ENCODE measurements around the gene MSRB1.
"Not testable (repeated sequence)": the region's sequence is repeated elsewhere in the genome, so short reads cannot be mapped to it uniquely, and the experiment has no call there.

MSRB1 gene

GRCh38 chr16:1906055-1906845, 36.7 kb downstream of the MSRB1 start:
- DNase-seq: no peak
- TF ChIP-seq POLR2A (IDR thresholded peaks at IDR 0.05; ENCODE audit: low read length): no peak

- no peak for TF ChIP-seq POLR2A (IDR thresholded peaks at IDR 0.05; ENCODE audit: low read length)
- TF ChIP-seq GATA1 (IDR thresholded peaks at IDR 0.05; ENCODE audit: low read depth, low read length): no peak
- DNase-seq: no peak
Measured at GRCh38 chr16:1903845-1904840, 38.9 kb downstream of the MSRB1 start.

- no peak for TF ChIP-seq GATA1 (IDR thresholded peaks at IDR 0.05; ENCODE audit: low read depth, low read length)
- TF ChIP-seq POLR2A (IDR thresholded peaks at IDR 0.05; ENCODE audit: low read length): no peak
- no peak for DNase-seq
Measured at GRCh38 chr16:1903220-1903574, 39.8 kb downstream of the MSRB1 start.

- no peak for DNase-seq
- TF ChIP-seq GATA1 (IDR thresholded peaks at IDR 0.05; ENCODE audit: low read depth, low read length): no peak
- no peak for TF ChIP-seq POLR2A (IDR thresholded peaks at IDR 0.05; ENCODE audit: low read length)
Measured at GRCh38 chr16:1902547-1903219, 40.3 kb downstream of the MSRB1 start.

GRCh38 chr16:1900452-1900774, 42.6 kb downstream of the MSRB1 start:
- no peak for DNase-seq
- TF ChIP-seq GATA1 (IDR thresholded peaks at IDR 0.05; ENCODE audit: low read depth, low read length): no peak

- no peak for DNase-seq
- no peak for TF ChIP-seq GATA1 (IDR thresholded peaks at IDR 0.05; ENCODE audit: low read depth, low read length)
- TF ChIP-seq POLR2A (IDR thresholded peaks at IDR 0.05; ENCODE audit: low read length): no peak
Measured at GRCh38 chr16:1899641-1900451, 43.2 kb downstream of the MSRB1 start.

GRCh38 chr16:1897692-1898091, 45.3 kb downstream of the MSRB1 start:
- not testable (repeated sequence) for DNase-seq

- no peak for TF ChIP-seq POLR2A (IDR thresholded peaks at IDR 0.05; ENCODE audit: low read length)
Measured at GRCh38 chr16:1895949-1896675, 46.9 kb downstream of the MSRB1 start.

GRCh38 chr16:1895068-1895467, 47.9 kb downstream of the MSRB1 start:
- DNase-seq: no peak
- TF ChIP-seq GATA1 (IDR thresholded peaks at IDR 0.05; ENCODE audit: low read depth, low read length) (no peak), POLR2A (IDR thresholded peaks at IDR 0.05; ENCODE audit: low read length) (no peak)

More at GRCh38 chr16:1895949-1896675, 46.9 kb downstream of the MSRB1 start:
- DNase-seq: no peak

- no peak for DNase-seq
- no peak for TF ChIP-seq POLR2A (IDR thresholded peaks at IDR 0.05; ENCODE audit: low read length)
- TF ChIP-seq GATA1 (IDR thresholded peaks at IDR 0.05; ENCODE audit: low read depth, low read length): no peak
Measured at GRCh38 chr16:1890708-1891050, 52.3 kb downstream of the MSRB1 start.

- DNase-seq: no peak
- TF ChIP-seq POLR2A (IDR thresholded peaks at IDR 0.05; ENCODE audit: low read length): no peak
- no peak for TF ChIP-seq GATA1 (IDR thresholded peaks at IDR 0.05; ENCODE audit: low read depth, low read length)
Measured at GRCh38 chr16:1890024-1890707, 52.8 kb downstream of the MSRB1 start.

Data from erythroblast (primary cell).